IMR-90 (cell line): Measurements from ENCODE around the gene MAP2K5. TPM values are rescaled to one million over a fixed set of nuclear protein-coding genes. Genes with fewer than 3 reads are reported as not detected.

Experiments
- ATAC-seq: fragments of 200-7000 bp; cut with Tn5 transposase; 2 replicates; pipeline ENCODE4 v1.9.1; 2020; ENCODE audit warnings: low read depth, mild to moderate bottlenecking, moderate library complexity
- BruUV-seq: library from RNA; stranded (reverse); fragments of 400-500 nt; replicated peaks from 2 replicates; lab custom pipeline; 2021; lab: Mats Ljungman, UMichigan
- CTCF ChIA-PET: fragments of 300-600 bp; formaldehyde crosslinking; extraction: SDS; loops from one replicate; lab custom pipeline; 2021; ENCODE audit warnings: antibody characterized with exemption; lab: Yijun Ruan, JAX
- POLR2A ChIA-PET: fragments of 300-600 bp; sonication (Branson Sonifier 250); formaldehyde crosslinking; loops from one replicate; lab custom pipeline; 2022; ENCODE audit warnings: antibody characterized with exemption; ENCODE audit not compliant: unreplicated experiment; lab: Charles Lee
- DNase-seq: peaks from one replicate; pipeline ENCODE4 v3.0.0; 2013
- H2AFZ ChIP-seq: replicated peaks from 2 replicates; pipeline ENCODE3; 2013; ENCODE audit warnings: low read length, mild to moderate bottlenecking; ENCODE audit not compliant: poor library complexity
- H2AK5ac ChIP-seq: 2 replicates; pipeline ENCODE4 v1.6.1; 2013; ENCODE audit warnings: low read depth, low read length, inconsistent platforms
- H2AK9ac ChIP-seq: replicated peaks from 2 replicates; pipeline ENCODE3; 2013; ENCODE audit warnings: mild to moderate bottlenecking, low read depth, low read length, moderate library complexity; ENCODE audit not compliant: poor library complexity
- H2BK120ac ChIP-seq: 2 replicates; pipeline ENCODE4 v1.6.1; 2013; ENCODE audit warnings: low read depth, low read length, inconsistent platforms
- H2BK15ac ChIP-seq: 3 replicates; pipeline ENCODE4 v1.6.1; 2013; ENCODE audit warnings: low read depth, low read length, inconsistent platforms
- H2BK20ac ChIP-seq: 2 replicates; pipeline ENCODE4 v1.6.1; 2013; ENCODE audit warnings: low read depth, mild to moderate bottlenecking, inconsistent platforms, low read length, moderate library complexity
- H2BK5ac ChIP-seq: 2 replicates; pipeline ENCODE4 v1.6.1; 2013; ENCODE audit warnings: mild to moderate bottlenecking, low read depth, low read length, inconsistent platforms; ENCODE audit not compliant: poor library complexity, severe bottlenecking
- H3K14ac ChIP-seq: replicated peaks from 2 replicates; pipeline ENCODE4 v1.6.1; 2013; ENCODE audit warnings: low read depth, low read length, inconsistent platforms
- H3K18ac ChIP-seq: 2 replicates; pipeline ENCODE4 v1.6.1; 2013; ENCODE audit warnings: low read depth, low read length, control low read depth
- H3K23ac ChIP-seq: 2 replicates; pipeline ENCODE4 v1.6.1; 2013; ENCODE audit warnings: low read depth, low read length, inconsistent platforms
- H3K27ac ChIP-seq: 2 replicates; pipeline ENCODE4 v1.5.1; 2013; ENCODE audit warnings: mild to moderate bottlenecking, control low read depth, low read length; ENCODE audit not compliant: insufficient read depth
- H3K27me3 ChIP-seq: 2 replicates; pipeline ENCODE4 v1.6.1; 2013; ENCODE audit warnings: low read length; ENCODE audit not compliant: control insufficient read depth, insufficient read depth
- H3K36me3 ChIP-seq: 2 replicates; pipeline ENCODE4 v1.6.1; 2013; ENCODE audit warnings: low read length, mixed read lengths; ENCODE audit not compliant: control insufficient read depth, insufficient read depth
- H3K4ac ChIP-seq: 2 replicates; pipeline ENCODE4 v1.6.1; 2013; ENCODE audit warnings: low read depth, low read length, inconsistent platforms
- H3K4me1 ChIP-seq: 2 replicates; pipeline ENCODE4 v1.6.1; 2013; ENCODE audit warnings: low read length, mixed read lengths; ENCODE audit not compliant: control insufficient read depth, insufficient read depth
- H3K4me2 ChIP-seq: 2 replicates; pipeline ENCODE4 v1.6.1; 2013; ENCODE audit warnings: low read depth, mild to moderate bottlenecking, control low read depth, low read length, moderate library complexity
- H3K4me3 ChIP-seq: 2 replicates; pipeline ENCODE4 v1.5.1; 2013; ENCODE audit warnings: low read depth, mild to moderate bottlenecking, control low read depth, low read length, moderate library complexity; ENCODE audit not compliant: insufficient read depth
- H3K56ac ChIP-seq: 2 replicates; pipeline ENCODE4 v1.6.1; 2013; ENCODE audit warnings: low read length, inconsistent platforms; ENCODE audit not compliant: insufficient read depth; ENCODE audit errors: extremely low read depth
- H3K79me1 ChIP-seq, 2 experiments: 2 replicates each; pipeline ENCODE4 v1.6.1; 2013; ENCODE audit warnings: low read length in 2 of 2, inconsistent platforms in 1 of 2, low read depth in 1 of 2
- H3K9ac ChIP-seq: 2 replicates; pipeline ENCODE4 v1.6.1; 2013; ENCODE audit warnings: low read depth, low read length, control low read depth
- H3K9me1 ChIP-seq: 2 replicates; pipeline ENCODE4 v1.6.1; 2013; ENCODE audit warnings: low read length, inconsistent platforms; ENCODE audit not compliant: insufficient read depth
- H3K9me3 ChIP-seq: 2 replicates; pipeline ENCODE4 v1.6.1; 2013; ENCODE audit warnings: low read length; ENCODE audit not compliant: control insufficient read depth, insufficient read depth
- H4K20me1 ChIP-seq: 2 replicates; pipeline ENCODE4 v1.6.1; 2013; ENCODE audit warnings: low read length, inconsistent platforms; ENCODE audit not compliant: insufficient read depth
- H4K5ac ChIP-seq: 2 replicates; pipeline ENCODE4 v1.6.1; 2013; ENCODE audit warnings: mild to moderate bottlenecking, low read depth, low read length, control low read depth
- H4K8ac ChIP-seq, 2 experiments: 2 replicates each; pipeline ENCODE4 v1.6.1; 2013; ENCODE audit warnings: low read depth in 2 of 2, low read length in 2 of 2, control low read depth in 1 of 2, inconsistent platforms in 1 of 2
- H4K91ac ChIP-seq: 2 replicates; pipeline ENCODE4 v1.6.1; 2013; ENCODE audit warnings: low read depth, low read length, inconsistent platforms; ENCODE audit not compliant: insufficient read depth
- BHLHE40 ChIP-seq: fragments of 150-350 bp; IDR thresholded peaks from 2 replicates; pipeline ENCODE4 v1.6.1; 2016; ENCODE audit warnings: mild to moderate bottlenecking, low read depth, low read length
- CHD1 ChIP-seq: IDR thresholded peaks from 2 replicates; pipeline ENCODE4 v1.6.1; 2012; ENCODE audit warnings: low read depth, low read length, improper control_type of control experiment
- CTCF ChIP-seq: conservative IDR thresholded peaks from 2 replicates; pipeline ENCODE4 v1.5.1; 2012; ENCODE audit warnings: mild to moderate bottlenecking, low read depth, low read length, improper control_type of control experiment
- MAZ ChIP-seq: IDR thresholded peaks from 2 replicates; pipeline ENCODE4 v1.6.1; 2012; ENCODE audit warnings: low read depth, mild to moderate bottlenecking, low read length, improper control_type of control experiment, moderate library complexity, borderline replicate concordance
- dilution Hi-C: fragments of 300-500 bp; cut with HindIII; formaldehyde crosslinking; loops from one replicate; pipeline ENCODE4 v1.14.3; 2018; ENCODE audit warnings: low sequenced_read_pairs; ENCODE audit not compliant: unreplicated experiment
- in situ Hi-C: fragments of 300-500 bp; cut with MboI; formaldehyde crosslinking; loops from 3 replicates; pipeline ENCODE4 v1.14.3; 2019; ENCODE audit warnings: low sequenced_read_pairs, inconsistent platforms, mixed read lengths
- intact Hi-C: fragments of 100-400 bp; cut with micrococcal nuclease; formaldehyde crosslinking; loops from 2 replicates; pipeline ENCODE4 v1.10.0; 2022
- polyA plus RNA-seq, 3 experiments: library from polyadenylated mRNA; depleted of rRNA; stranded (reverse); fragments of >200 nt; gene quantifications; 2 replicates each; pipeline ENCODE4 v1.2.3, GENCODE V29; 2012; ENCODE audit warnings: low replicate concordance in 1 of 3
- total RNA-seq: library from RNA; depleted of rRNA; stranded (reverse); fragments of >200 nt; gene quantifications from 2 replicates; pipeline ENCODE4 v1.2.3, GENCODE V29; 2012

MAP2K5 gene
- total and polyA plus RNA-seq, 2 of the 4 experiments (the other 2 are of a cell fraction): 1.6 to 6.1 TPM

- no peak overlapping the region for H3K4me3 ChIP-seq
- 0 out of 2 replicates have a peak, but pooled peaks cover under 1% of the 10 kb centered on the region for H3K36me3 ChIP-seq
- H3K14ac ChIP-seq: no peak overlapping the region
- in situ Hi-C loops (no loop called here), intact Hi-C loops (no loop called here), dilution Hi-C loops (no loop called here)
- DNase-seq: no peak
- H2BK15ac ChIP-seq: no peak overlapping the region
- H3K18ac ChIP-seq: no peak overlapping the region
- no peaks in the 10 kb centered on the region for H3K27me3 ChIP-seq
- no TSS peak for BruUV-seq
- H2AFZ ChIP-seq: no peak overlapping the region
- ATAC-seq: no peak
- no peak overlapping the region for H3K4ac ChIP-seq
- H4K91ac ChIP-seq: no peak overlapping the region
- H2BK5ac ChIP-seq: no peak overlapping the region
- H4K8ac ChIP-seq: no peak overlapping the region
- no peaks in the 10 kb centered on the region; the same call in 1 of the 2 replicates for H3K4me1 ChIP-seq
- no peaks in the 10 kb centered on the region for H3K79me1 ChIP-seq
- H3K56ac ChIP-seq: no peak overlapping the region
- no peak overlapping the region for H3K4me2 ChIP-seq
- H4K5ac ChIP-seq: no peak overlapping the region
- H2AK9ac ChIP-seq: no peak overlapping the region
- H3K23ac ChIP-seq: no peak overlapping the region
- TF ChIP-seq MAZ: no peak
- TF ChIP-seq CTCF: no peak
- no peak for TF ChIP-seq CHD1
- no peak for TF ChIP-seq BHLHE40
- H2BK20ac ChIP-seq: no peak overlapping the region
- H3K9ac ChIP-seq: no peak overlapping the region
- no peak overlapping the region for H2BK120ac ChIP-seq
- H4K20me1 ChIP-seq: no peaks in the 10 kb centered on the region
- H2AK5ac ChIP-seq: no peak overlapping the region
- ChIA-PET CTCF (interaction anchor here (1.8 kb wide), 1 partner anchor 19 kb away, joined by 4 read pairs; no protein-coding TSS in a partner anchor), POLR2A (no interaction called here)
- no peaks in the 10 kb centered on the region; the same call in 1 of the 2 replicates for H3K9me1 ChIP-seq
- no peak overlapping the region for H3K27ac ChIP-seq
- H3K9me3 ChIP-seq: no peaks in the 10 kb centered on the region
Observed at GRCh38 chr15:67743558-67743957, 201.1 kb downstream of the MAP2K5 start.
